ENCODE results near the gene XKR3. TPM values are rescaled to one million over a fixed set of nuclear protein-coding genes. Genes with fewer than 3 reads are reported as not detected.
"Not testable (repeated sequence)": the region's sequence is repeated elsewhere in the genome, so short reads cannot be mapped to it uniquely, and the experiment has no call there.

XKR3 gene
- total RNA-seq, result not detected

- no peaks in the 10 kb centered on the region for H3K36me3 Mint-ChIP-seq (ENCODE audit: insufficient read depth)
- H3K4me1 Mint-ChIP-seq (ENCODE audit: low read depth), result peaks cover 21% of the 10 kb centered on the region
- no peaks in the 10 kb centered on the region for H3K9me3 Mint-ChIP-seq
- DNase-seq (no peak), ATAC-seq (peak; percentile 77 to 82)
- peak within 1 kb of the TSS; percentile 65 for H3K4me3 Mint-ChIP-seq
- no peaks in the 10 kb centered on the region for H3K27me3 Mint-ChIP-seq (ENCODE audit: low read depth)
Observed at GRCh38 chr22:16824716-16825687, at the start of gene XKR3. Gene XKR3 (minus strand): TSS chr22:16825411. CDS start chr22:16808073, 17,338 bp downstream.

- H3K4me3 Mint-ChIP-seq; H3K9me3 Mint-ChIP-seq; H3K36me3 Mint-ChIP-seq (ENCODE audit: insufficient read depth); H3K4me1 Mint-ChIP-seq (ENCODE audit: low read depth); H3K27me3 Mint-ChIP-seq (ENCODE audit: low read depth); DNase-seq; ATAC-seq: not testable (repeated sequence)
Observed at GRCh38 chr22:16869640-16870039, 44.4 kb upstream of the XKR3 start.

DNA sequence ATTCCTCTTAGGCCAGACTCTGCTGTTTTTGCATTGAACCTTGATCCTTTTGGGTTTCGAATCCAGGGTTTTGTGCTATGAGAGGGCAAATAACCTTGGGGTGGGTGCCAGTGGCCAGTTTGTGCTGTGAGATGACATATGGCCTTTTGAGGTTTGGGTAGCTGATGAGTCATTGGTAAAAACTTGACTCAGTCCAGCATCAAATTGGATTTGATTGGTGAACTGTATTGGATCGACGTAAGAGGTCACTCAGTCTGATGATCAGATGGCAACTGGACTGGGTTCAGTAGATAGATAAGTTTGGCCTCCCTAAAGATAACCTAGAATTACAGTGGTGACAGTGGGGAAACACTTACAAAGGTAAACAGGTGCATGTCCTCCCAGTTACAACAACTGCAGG is 41.0 kb upstream of the XKR3 start:
- ATAC-seq (no peak), DNase-seq (no peak)
- H3K9me3 Mint-ChIP-seq, result no peaks in the 10 kb centered on the region
- H3K4me3 Mint-ChIP-seq, result no peak overlapping the region
- no peaks in the 10 kb centered on the region for H3K4me1 Mint-ChIP-seq (ENCODE audit: low read depth)
- peaks cover 4% of the 10 kb centered on the region for H3K27me3 Mint-ChIP-seq (ENCODE audit: low read depth)
- no peaks in the 10 kb centered on the region for H3K36me3 Mint-ChIP-seq (ENCODE audit: insufficient read depth)

- not testable (repeated sequence) for H3K4me1 Mint-ChIP-seq (ENCODE audit: low read depth)
Observed at GRCh38 chr22:16856851-16857250, 31.6 kb upstream of the XKR3 start.

DNA sequence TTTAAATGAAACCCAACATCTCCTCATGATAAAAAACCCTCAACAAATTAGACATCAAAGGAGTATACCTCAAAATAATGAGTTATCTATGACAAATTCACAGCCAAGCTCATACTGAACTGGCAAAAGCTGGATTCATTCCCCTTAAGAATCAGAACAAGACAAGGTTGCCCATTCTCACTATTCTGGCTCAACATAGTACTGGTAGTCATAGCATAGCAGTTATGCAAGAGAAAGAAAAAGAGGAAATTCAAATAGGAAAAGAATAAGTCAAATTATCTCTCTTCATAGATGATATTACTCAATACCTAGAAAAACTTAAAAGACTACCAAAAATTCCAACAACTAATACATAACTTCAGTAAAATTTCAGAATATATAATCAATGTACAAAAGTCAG is 29.4 kb upstream of the XKR3 start:
- H3K4me1 Mint-ChIP-seq (ENCODE audit: low read depth), result no peaks in the 10 kb centered on the region
- H3K9me3 Mint-ChIP-seq, result no peaks in the 10 kb centered on the region
- DNase-seq, result no peak
- H3K27me3 Mint-ChIP-seq (ENCODE audit: low read depth), result peaks cover 13% of the 10 kb centered on the region
- ATAC-seq, result no peak
- H3K36me3 Mint-ChIP-seq (ENCODE audit: insufficient read depth), result no peaks in the 10 kb centered on the region
- H3K4me3 Mint-ChIP-seq, result no peak overlapping the region

More at GRCh38 chr22:16856851-16857250, 31.6 kb upstream of the XKR3 start:
- not testable (repeated sequence) for ATAC-seq; H3K9me3 Mint-ChIP-seq; H3K36me3 Mint-ChIP-seq (ENCODE audit: insufficient read depth); DNase-seq; H3K4me3 Mint-ChIP-seq
- H3K27me3 Mint-ChIP-seq (ENCODE audit: low read depth), result peaks cover 14% of the 10 kb centered on the region

DNA sequence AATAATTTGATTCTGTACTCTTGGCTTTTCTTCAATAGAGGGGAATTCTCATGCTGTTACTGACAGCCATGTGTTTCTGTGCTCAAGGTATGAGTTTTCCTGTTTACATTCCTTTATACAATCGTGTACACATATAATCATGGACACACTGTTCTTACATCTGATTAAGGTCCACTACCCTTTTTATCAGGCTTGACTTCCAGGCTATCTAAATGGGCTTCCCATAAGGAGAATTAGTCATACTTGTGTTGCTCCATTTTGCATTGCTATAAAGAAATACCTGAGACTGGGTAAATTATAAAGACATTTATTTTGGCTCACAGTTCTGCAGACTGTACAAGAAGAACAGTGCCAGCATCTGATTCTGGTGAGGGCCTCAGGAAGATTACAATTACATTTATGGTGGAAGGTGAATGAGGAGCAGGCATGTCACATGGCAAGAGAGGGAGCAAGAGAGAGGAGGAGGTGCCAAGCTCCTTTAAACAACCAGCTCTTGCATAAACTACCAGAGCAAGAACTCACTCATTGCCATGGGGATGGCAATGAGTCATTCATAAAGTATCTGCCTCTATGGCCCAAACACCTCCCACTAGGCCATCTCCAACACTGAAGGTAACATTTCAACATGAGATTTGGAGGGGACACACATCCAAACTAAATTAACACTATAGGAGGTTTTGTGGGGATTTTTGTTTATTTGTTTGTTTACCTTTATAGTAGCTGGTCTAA is 26.2 kb upstream of the XKR3 start:
- not testable (repeated sequence) for ATAC-seq; H3K4me1 Mint-ChIP-seq (ENCODE audit: low read depth)

GRCh38 chr22:16847271-16847670 is 22.1 kb upstream of the XKR3 start:
- Mint-ChIP-seq H3K36me3 (ENCODE audit: insufficient read depth) (no peaks in the 10 kb centered on the region), H3K27me3 (ENCODE audit: low read depth) (peaks cover 5% of the 10 kb centered on the region), H3K4me3 (no peak overlapping the region), H3K4me1 (ENCODE audit: low read depth) (no peaks in the 10 kb centered on the region), H3K9me3 (peaks cover 4% of the 10 kb centered on the region)
- ATAC-seq, result no peak
- no peak for DNase-seq

More for the DNA sequence above, 26.2 kb upstream of the XKR3 start:
- H3K4me3 Mint-ChIP-seq; H3K9me3 Mint-ChIP-seq; H3K27me3 Mint-ChIP-seq (ENCODE audit: low read depth); DNase-seq; H3K36me3 Mint-ChIP-seq (ENCODE audit: insufficient read depth): not testable (repeated sequence)

DNA sequence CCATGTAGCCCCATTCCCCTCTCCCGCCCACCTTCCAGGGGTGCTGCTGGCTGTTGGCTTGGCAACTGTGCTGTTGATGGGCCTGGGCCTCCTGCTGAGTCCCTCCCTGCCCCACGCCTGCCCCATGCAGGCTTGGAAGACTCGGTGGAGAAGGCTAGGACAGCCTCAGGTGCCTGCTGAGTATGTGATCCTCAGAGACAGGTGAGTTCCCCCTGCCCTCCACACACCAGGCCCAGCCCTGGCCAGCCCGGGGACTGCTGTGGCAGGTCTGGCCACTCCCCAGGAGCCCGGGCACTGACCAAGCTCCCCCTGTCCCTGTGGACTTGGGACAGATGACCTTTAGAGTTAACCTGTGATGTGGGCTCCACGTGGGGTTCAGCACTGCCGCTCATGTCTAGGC is 20.7 kb upstream of the XKR3 start:
- ATAC-seq, result no peak
- H3K27me3 Mint-ChIP-seq (ENCODE audit: low read depth), result peaks cover 3% of the 10 kb centered on the region

GRCh38 chr22:16845465-16845864 is 20.3 kb upstream of the XKR3 start:
- DNase-seq (no peak), ATAC-seq (peak in 1 of 2 donors; percentile 18)
- no peaks in the 10 kb centered on the region for H3K4me1 Mint-ChIP-seq (ENCODE audit: low read depth)
- H3K9me3 Mint-ChIP-seq, result peaks cover 4% of the 10 kb centered on the region
- H3K4me3 Mint-ChIP-seq, result no peak overlapping the region
- H3K27me3 Mint-ChIP-seq (ENCODE audit: low read depth), result peaks cover 3% of the 10 kb centered on the region
- no peaks in the 10 kb centered on the region for H3K36me3 Mint-ChIP-seq (ENCODE audit: insufficient read depth)

More for the DNA sequence above, 20.7 kb upstream of the XKR3 start:
- DNase-seq, result no peak
- Mint-ChIP-seq H3K4me1 (ENCODE audit: low read depth) (no peaks in the 10 kb centered on the region), H3K36me3 (ENCODE audit: insufficient read depth) (no peaks in the 10 kb centered on the region), H3K9me3 (peaks cover 4% of the 10 kb centered on the region), H3K4me3 (no peak overlapping the region)

DNA sequence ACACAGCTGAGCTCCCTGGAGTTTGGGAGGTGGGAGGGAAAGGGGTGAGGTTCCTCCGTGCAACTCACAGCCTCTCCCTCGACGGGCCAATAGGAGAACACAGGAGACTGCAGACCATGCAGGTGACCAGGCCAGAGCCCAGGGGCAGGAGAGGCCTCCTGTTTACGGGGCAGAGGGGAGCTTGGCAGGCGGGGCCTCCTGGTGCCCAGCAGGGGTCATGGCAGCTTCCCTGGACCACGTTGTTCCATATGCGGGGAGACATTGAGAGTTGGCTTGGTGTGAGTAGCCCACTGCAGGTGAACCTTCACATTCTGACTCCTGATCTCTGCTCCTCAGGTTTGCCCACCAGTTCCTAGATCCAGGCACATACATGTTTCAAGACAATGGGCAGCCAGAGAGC is 19.3 kb upstream of the XKR3 start:
- Mint-ChIP-seq H3K27me3 (ENCODE audit: low read depth) (peaks cover 3% of the 10 kb centered on the region), H3K36me3 (ENCODE audit: insufficient read depth) (no peaks in the 10 kb centered on the region), H3K4me1 (ENCODE audit: low read depth) (no peaks in the 10 kb centered on the region), H3K4me3 (no peak overlapping the region), H3K9me3 (peaks cover 4% of the 10 kb centered on the region)
- DNase-seq (no peak), ATAC-seq (no peak)

DNA sequence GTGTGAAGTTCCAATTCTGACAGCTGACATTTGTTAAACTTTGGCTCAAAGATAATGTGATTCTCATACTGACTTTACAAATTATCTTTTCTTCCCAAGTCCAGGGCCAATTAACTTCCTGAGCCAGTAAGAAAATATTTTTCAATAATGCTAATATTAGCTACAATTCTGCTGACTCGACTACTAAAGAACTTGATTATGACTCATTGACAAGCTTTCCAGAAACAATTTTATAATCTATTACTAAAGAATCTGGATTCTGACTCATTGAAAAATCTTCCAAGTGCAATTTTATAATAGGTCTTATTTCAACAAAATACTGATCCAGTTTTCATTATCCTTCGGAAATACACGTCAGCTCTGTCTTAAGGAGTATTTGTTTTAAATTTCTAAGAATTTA is 12.9 kb upstream of the XKR3 start:
- Mint-ChIP-seq H3K9me3 (no peaks in the 10 kb centered on the region), H3K36me3 (ENCODE audit: insufficient read depth) (no peaks in the 10 kb centered on the region), H3K27me3 (ENCODE audit: low read depth) (peaks cover 8% of the 10 kb centered on the region), H3K4me3 (no peak overlapping the region), H3K4me1 (ENCODE audit: low read depth) (no peaks in the 10 kb centered on the region)
- ATAC-seq (no peak), DNase-seq (no peak)

DNA sequence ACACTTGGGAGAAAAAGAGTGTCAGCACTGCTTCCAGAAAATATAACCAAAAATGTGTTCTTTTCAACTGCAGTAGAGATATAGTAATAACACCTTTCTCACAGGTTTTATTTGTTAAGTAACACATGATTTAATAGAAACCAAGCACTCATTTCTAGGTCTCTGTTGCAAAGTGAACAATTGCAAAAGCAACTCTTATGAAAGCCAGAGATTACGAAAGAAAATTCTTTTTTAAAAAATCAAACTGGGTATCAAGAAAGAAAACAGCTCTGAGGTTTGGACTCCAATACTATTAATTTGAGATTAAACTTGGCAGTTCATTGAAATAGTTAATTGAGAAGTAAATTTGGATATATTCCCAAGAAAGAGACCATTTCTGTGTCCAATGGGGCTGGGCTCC is 9.8 kb upstream of the XKR3 start:
- H3K27me3 Mint-ChIP-seq (ENCODE audit: low read depth), result peaks cover 10% of the 10 kb centered on the region
- no peaks in the 10 kb centered on the region for H3K4me1 Mint-ChIP-seq (ENCODE audit: low read depth)
- DNase-seq, result no peak
- no peaks in the 10 kb centered on the region for H3K9me3 Mint-ChIP-seq
- H3K4me3 Mint-ChIP-seq, result no peak overlapping the region
- ATAC-seq, result no peak
- H3K36me3 Mint-ChIP-seq (ENCODE audit: insufficient read depth), result no peaks in the 10 kb centered on the region

GRCh38 chr22:16831257-16831656 is 6.0 kb upstream of the XKR3 start:
- Mint-ChIP-seq H3K4me1 (ENCODE audit: low read depth) (no peaks in the 10 kb centered on the region), H3K9me3 (no peaks in the 10 kb centered on the region), H3K27me3 (ENCODE audit: low read depth) (peaks cover 10% of the 10 kb centered on the region), H3K4me3 (no peak overlapping the region), H3K36me3 (ENCODE audit: insufficient read depth) (no peaks in the 10 kb centered on the region)
- DNase-seq (no peak), ATAC-seq (no peak)

DNA sequence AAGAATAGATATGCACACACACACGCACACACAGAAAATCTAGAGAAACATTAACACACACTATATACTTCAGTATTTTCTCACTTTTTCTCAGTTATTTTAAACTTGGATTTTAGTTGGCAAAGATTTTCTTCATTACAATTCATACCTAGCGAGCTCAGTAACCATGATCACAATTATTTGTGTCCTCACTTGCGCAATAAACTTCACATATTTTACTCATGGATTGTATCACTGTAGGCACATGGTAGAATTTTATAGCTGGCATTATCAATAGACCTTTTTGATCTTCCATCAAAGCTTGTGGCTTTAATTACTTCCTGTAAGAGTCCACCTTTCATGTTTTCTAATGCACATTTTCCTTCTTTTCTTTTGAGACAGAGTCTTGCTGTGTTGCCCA is 4.8 kb upstream of the XKR3 start:
- Mint-ChIP-seq H3K4me3 (no peak overlapping the region), H3K4me1 (ENCODE audit: low read depth) (peaks cover 9% of the 10 kb centered on the region), H3K27me3 (ENCODE audit: low read depth) (peaks cover 7% of the 10 kb centered on the region), H3K9me3 (no peaks in the 10 kb centered on the region), H3K36me3 (ENCODE audit: insufficient read depth) (no peaks in the 10 kb centered on the region)
- no peak for DNase-seq
- ATAC-seq, result no peak

- H3K36me3 Mint-ChIP-seq (ENCODE audit: insufficient read depth), result no peaks in the 10 kb centered on the region
- peaks cover 20% of the 10 kb centered on the region for H3K4me1 Mint-ChIP-seq (ENCODE audit: low read depth)
- peaks cover 2% of the 10 kb centered on the region for H3K27me3 Mint-ChIP-seq (ENCODE audit: low read depth)
- no peak overlapping the region for H3K4me3 Mint-ChIP-seq
- ATAC-seq, result no peak
- no peak for DNase-seq
- H3K9me3 Mint-ChIP-seq, result no peaks in the 10 kb centered on the region
Observed at GRCh38 chr22:16828876-16829275, 3.7 kb upstream of the XKR3 start.

Measured in activated T-cell treated with anti-CD3 and anti-CD28 coated beads, Interleukin-2, amount 50 U/mL, for 4 hours (primary cell).